ENCODE measurements around the gene TRDMT1.
A peak's percentile ranks its signal among the peaks of the same experiment; 100 is the strongest.

The TRDMT1 gene

DNA sequence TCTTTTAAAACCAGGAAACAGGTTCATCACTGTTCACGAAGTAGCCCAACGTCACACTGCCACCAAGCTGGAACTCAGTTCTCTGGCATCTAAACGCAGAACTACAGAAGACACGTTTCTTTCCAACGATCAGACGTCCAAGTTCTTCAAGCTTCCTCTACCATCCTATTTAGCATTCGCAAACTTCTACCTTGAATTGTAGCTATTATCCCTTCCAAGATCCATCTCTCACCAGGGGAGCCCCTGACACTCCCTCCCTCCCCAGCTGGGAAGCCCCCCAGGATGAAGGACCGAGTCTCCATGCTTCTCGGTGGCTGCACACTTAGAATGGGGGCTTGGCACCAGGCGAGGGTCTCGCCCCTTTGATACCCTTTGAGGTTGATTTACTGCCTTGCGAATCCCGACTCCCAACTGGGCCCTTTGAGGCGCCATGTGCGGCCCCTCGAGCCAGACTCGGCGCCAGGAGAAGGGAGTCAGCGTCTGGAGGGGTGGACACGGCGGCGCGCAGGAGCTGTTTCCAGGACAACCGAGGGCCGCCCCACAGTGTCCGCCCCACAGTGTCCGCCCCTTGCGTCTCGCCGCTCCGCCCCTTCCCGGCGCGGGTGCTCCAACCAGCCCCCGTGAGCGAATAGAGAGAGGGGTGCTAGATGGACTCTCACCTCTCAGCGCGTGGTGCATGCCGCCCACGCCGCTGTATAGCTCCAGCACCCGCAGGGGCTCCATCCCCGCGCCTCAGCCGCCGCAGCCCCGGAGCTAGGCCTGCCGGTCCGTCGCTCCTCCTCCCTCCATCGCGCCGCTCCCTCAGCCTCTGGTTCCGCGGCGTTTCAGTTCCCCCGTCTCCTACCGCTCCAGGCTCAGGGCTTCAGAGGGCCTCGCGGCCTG lies at the start of gene TRDMT1:
TSS of gene TRDMT1 (minus strand) at position 761 of the 882 bp plus-strand sequence. CDS start at position 723, 38 bp downstream.
- peak; percentile 77 for DNase-seq

GRCh38 chr10:17250736-17251135 lies 49.3 kb upstream of the TRDMT1 start:
- no peak for DNase-seq

GRCh38 chr10:17249820-17250219 lies 48.3 kb upstream of the TRDMT1 start:
- no peak for DNase-seq

DNA sequence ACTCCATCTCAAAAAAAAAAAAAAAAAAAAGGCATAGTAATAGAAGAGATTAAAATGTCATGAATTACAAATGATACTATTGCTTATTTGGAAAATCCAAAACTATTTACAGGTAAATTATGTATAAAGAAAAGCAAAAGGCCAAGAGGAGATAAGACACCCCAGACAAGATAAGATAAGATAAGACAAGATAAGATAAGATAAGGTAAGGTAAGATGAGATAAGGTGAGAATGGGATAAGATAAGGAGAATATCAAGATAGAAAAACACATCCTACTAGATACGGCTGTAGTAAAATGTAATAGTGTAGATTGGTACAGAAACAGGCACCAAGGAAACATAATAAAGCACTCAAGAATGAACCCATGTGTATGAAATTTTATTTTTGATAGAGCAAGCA lies 47.5 kb upstream of the TRDMT1 start:
- no peak for DNase-seq

DNA sequence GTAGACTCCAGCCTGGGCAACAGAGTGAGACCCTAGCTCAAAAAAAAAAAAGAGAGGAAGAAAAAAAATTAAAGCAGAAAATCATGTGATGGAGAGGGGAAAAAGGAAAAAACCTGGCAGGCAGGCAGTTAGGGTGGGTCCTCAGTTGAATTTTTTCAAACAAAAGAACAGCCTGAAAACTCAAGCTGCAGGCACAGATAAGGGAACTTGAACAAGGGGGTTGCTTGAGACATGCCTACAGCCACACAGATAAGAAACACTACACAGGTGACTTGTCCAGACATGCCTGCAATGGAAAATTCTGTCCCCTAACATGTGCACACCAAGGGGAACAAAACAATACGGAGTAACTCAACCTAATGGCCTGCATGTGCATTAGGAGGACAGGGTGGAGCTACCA lies 45.7 kb upstream of the TRDMT1 start:
- no peak for DNase-seq

- no peak for DNase-seq
These were observed 43.4 kb upstream of the TRDMT1 start for GRCh38 chr10:17244700-17245365.

GRCh38 chr10:17241611-17242333 lies 40.3 kb upstream of the TRDMT1 start:
- no peak for DNase-seq

- DNase-seq, result no peak
These were observed 39.1 kb upstream of the TRDMT1 start for GRCh38 chr10:17240616-17241015.

GRCh38 chr10:17240096-17240495 lies 38.6 kb upstream of the TRDMT1 start:
- no peak for DNase-seq

- no peak for DNase-seq
These were observed 38.0 kb upstream of the TRDMT1 start for GRCh38 chr10:17239345-17240085.

DNA sequence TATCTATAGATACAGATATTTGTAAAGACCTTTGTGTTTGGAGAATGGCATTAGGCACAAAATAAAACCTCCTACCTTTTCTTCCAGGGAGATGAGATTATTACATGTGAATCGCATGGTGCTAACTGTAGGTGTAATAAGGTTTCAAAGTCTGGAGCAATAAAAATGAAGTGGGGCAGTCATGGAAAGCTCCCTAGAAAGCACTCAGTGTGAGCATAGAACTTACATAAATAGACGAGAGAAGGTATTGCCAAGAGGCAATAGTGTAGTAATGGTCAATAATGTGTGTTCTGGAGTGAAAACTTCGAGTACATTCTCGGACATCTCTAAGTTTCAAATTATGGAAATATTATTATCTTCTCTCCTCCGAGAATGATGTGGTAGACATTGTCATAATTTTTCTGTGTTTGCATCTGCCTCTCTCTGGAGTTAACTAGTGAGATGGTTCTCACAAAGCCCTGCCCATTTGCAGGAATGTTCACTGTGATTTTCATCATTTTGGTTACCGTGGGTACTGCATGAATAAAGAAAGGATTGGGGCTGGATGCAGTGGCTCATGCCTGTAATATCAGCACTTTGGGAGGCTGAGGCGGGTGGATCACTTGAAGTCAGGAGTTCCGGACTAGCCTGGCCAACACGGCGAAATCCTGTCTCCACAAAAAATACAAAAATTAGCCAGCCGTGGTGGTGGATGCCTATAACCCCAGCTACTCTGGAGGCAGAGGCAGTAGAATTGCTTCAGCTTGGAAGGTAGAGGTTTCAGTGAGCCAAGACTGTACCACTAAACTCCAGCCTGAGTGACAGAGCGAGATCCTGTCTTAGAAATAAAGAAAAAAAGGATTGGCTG lies 37.2 kb upstream of the TRDMT1 start:
- no peak for DNase-seq

DNA sequence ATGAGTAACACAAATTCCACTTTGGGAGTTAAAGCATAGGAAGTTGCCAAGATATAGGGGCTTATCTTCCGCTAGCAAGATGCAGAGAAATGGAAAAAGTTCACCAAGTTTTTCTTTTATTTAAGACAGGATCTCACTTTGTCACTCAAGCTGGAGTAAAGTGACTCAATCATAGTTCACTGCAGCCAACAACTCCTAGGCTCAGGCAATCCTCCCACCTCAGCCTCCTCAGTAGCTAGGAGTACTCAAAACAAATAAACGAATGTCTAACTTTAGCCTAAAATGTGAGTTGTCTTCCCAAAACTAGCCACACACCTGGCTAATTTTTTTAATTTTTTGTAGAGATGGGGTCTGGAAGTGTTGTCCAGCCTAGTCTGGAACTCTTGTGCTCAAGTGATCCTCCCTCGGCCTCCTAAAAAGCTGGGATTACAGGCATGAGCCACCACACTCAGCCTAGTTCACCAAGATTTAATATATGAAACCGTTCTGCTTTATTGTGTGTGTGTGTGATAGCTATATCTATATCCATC lies 36.5 kb upstream of the TRDMT1 start:
- no peak for DNase-seq

DNA sequence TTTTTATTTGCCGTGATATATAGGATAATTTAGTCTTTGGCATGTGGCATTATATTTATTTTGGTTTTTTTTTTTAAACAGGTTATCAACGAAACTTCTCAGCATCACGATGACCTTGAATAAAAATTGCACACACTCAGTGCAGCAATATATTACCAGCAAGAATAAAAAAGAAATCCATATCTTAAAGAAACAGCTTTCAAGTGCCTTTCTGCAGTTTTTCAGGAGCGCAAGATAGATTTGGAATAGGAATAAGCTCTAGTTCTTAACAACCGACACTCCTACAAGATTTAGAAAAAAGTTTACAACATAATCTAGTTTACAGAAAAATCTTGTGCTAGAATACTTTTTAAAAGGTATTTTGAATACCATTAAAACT lies 35.7 kb upstream of the TRDMT1 start:
- no peak for DNase-seq

GRCh38 chr10:17236468-17237148 lies 35.1 kb upstream of the TRDMT1 start:
- DNase-seq, result no peak

GRCh38 chr10:17235136-17235535 lies 33.7 kb upstream of the TRDMT1 start:
- DNase-seq, result no peak

- DNase-seq, result no peak
These were observed 33.0 kb upstream of the TRDMT1 start for GRCh38 chr10:17234431-17234945.

DNA sequence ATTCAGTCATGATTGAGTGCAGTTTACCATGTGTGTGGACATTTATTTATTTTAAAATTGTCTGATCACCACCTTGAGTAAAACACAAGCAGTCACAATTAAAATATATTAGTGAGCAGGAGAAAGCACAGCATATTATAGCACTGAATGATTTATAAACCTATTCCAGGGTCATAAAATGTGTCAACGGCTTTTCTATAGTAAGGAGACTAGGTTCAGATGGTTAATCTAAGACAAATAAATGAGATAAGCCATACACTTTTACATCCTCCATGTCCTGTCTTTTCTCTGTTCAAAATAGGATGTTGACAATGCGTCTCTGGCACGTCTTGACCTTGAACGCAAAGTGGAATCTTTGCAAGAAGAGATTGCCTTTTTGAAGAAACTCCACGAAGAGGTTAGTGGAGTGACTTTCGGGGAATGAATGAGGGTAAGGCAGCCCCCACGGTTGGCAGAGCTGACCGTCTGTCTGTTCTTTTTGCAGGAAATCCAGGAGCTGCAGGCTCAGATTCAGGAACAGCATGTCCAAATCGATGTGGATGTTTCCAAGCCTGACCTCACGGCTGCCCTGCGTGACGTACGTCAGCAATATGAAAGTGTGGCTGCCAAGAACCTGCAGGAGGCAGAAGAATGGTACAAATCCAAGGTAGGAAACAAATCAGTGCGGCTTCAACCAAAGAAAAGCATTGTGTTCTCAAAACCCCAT lies 32.0 kb upstream of the TRDMT1 start:
- no peak for DNase-seq

GRCh38 chr10:17232276-17232960 lies 30.9 kb upstream of the TRDMT1 start:
- no peak for DNase-seq

- no peak for DNase-seq
These were observed 30.3 kb upstream of the TRDMT1 start for GRCh38 chr10:17231788-17232187.
